ENCODE results near the gene CEP104. TPM values are rescaled to one million over a fixed set of nuclear protein-coding genes. Genes with fewer than 3 reads are reported as not detected.
A peak's percentile ranks its signal among the peaks of the same experiment; 100 is the strongest.

Gene CEP104
- total RNA-seq, 2 donors from 2014 or later, result 41.1 to 52.7 TPM

DNA sequence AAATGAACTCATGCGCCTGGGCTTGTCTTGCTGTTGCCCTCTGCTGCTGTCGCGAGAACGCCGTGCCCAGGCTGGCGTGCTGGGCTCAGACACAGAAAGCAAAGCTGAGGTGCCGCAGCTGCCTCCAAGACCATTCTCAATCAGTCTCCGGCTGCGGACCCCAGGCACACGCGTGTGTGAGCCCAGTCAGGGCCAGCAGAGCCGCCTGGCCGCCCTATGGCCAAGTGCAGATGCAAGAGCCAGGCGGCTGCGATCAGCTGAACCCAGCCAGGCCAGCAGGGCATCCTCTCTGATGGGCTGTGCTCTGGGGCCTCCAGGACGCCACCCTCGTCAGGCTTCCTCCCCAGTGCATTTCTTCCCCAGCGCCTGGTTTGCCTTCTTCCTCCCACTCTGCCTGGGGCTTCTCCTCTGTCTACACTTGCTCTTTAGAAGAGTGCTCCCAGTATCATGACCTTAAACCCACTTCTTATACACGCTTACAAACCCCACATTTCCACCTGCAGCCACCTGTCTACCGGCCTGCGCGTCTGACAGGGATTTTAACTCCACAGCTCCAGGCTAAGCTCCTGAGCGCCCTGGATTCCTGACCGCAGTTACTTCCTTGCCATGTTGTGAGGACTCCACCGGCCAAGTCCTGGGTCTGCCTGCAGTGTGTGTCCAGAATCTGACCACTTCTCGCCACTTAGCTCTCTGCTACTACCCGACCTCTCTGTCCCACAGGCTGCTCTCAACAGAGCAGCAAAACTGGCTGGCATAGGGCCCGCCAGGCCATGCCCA is 39.0 kb downstream of the CEP104 start:
- TF ChIP-seq, protein P1, sequence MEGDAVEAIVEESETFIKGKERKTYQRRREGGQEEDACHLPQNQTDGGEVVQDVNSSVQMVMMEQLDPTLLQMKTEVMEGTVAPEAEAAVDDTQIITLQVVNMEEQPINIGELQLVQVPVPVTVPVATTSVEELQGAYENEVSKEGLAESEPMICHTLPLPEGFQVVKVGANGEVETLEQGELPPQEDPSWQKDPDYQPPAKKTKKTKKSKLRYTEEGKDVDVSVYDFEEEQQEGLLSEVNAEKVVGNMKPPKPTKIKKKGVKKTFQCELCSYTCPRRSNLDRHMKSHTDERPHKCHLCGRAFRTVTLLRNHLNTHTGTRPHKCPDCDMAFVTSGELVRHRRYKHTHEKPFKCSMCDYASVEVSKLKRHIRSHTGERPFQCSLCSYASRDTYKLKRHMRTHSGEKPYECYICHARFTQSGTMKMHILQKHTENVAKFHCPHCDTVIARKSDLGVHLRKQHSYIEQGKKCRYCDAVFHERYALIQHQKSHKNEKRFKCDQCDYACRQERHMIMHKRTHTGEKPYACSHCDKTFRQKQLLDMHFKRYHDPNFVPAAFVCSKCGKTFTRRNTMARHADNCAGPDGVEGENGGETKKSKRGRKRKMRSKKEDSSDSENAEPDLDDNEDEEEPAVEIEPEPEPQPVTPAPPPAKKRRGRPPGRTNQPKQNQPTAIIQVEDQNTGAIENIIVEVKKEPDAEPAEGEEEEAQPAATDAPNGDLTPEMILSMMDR (IDR thresholded peaks at IDR 0.05), result no peak
- DNase-seq, result no peak
- Histone ChIP-seq H3K9me3 (no peaks in the 10 kb centered on the region), H3K9ac (ENCODE audit: low read depth in 2 of 2, low read length in 2 of 2) (peak overlapping the region in 1 of 2 donors; percentile 2), H3K4me1 (no peaks in the 10 kb centered on the region), H3K4me3 (no peak overlapping the region), H3K27ac (no peak overlapping the region), H3K36me3 (no peaks in the 10 kb centered on the region), H3K27me3 (no peaks in the 10 kb centered on the region)
- intact Hi-C loops (cut with DNase I), result no loop called here

GRCh38 chr1:3817138-3817740 is 39.8 kb downstream of the CEP104 start:
- H3K9ac ChIP-seq (ENCODE audit: low read depth in 2 of 2, low read length in 2 of 2), result peak overlapping the region in 1 of 2 donors; percentile 2
- TF ChIP-seq, protein P1 (IDR thresholded peaks at IDR 0.05), result no peak
- H3K27ac ChIP-seq, result no peak overlapping the region
- H3K9me3 ChIP-seq, result no peaks in the 10 kb centered on the region
- H3K27me3 ChIP-seq, result no peaks in the 10 kb centered on the region
- H3K4me3 ChIP-seq, result no peak overlapping the region
- intact Hi-C loops (cut with DNase I), result no loop called here
- H3K4me1 ChIP-seq, result no peaks in the 10 kb centered on the region
- no peak for DNase-seq
- no peaks in the 10 kb centered on the region for H3K36me3 ChIP-seq

GRCh38 chr1:3816331-3817137 is 40.5 kb downstream of the CEP104 start:
- H3K4me1 ChIP-seq, result no peaks in the 10 kb centered on the region
- H3K27me3 ChIP-seq, result no peaks in the 10 kb centered on the region
- TF ChIP-seq, protein P1 (IDR thresholded peaks at IDR 0.05), result no peak
- no peak overlapping the region for H3K9ac ChIP-seq (ENCODE audit: low read depth in 2 of 2, low read length in 2 of 2)
- intact Hi-C loops (cut with DNase I), result no loop called here
- H3K4me3 ChIP-seq, result no peak overlapping the region
- no peaks in the 10 kb centered on the region for H3K36me3 ChIP-seq
- no peak for DNase-seq
- no peak overlapping the region for H3K27ac ChIP-seq
- H3K9me3 ChIP-seq, result no peaks in the 10 kb centered on the region

DNA sequence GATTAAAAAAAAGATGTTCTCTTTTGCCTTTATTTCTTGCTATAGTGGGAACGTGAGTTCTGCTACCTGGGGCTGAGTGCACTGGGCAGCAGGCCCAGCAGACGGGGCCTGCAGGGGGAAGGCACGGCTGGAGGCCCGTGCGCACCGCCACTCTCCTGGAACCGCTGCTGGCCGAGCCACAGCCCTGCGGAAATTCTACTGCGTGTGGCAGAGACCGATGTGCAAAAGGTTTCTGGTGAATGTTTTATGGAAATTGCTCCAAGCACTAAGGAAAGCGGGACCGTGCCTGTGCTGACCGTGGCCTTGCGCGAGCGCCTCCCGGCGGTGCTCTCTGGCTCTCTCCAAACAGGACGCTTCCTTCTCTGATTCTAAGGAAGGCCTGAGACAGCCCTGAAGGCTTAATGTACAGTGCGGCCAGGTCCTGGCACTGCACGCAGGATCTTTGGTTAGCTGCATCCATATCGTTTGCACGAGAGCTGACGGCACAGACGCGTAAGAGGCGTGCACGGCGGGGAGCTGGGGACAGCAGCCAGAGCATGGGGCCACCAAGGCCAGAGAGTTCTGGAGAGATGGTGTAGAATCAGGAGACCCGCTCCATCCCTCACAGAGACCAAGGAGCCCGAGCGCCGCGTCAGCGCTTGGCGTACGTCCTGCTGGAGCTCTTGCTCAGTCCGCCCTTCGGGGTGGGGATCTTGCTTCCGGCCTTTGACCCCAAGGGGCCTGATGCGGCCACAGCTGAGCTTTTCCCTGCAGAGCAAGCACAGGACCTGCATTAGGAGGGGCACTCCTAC is 42.0 kb downstream of the CEP104 start:
- Histone ChIP-seq H3K36me3 (no peaks in the 10 kb centered on the region), H3K27ac (no peak overlapping the region), H3K27me3 (no peaks in the 10 kb centered on the region), H3K4me1 (no peaks in the 10 kb centered on the region), H3K9ac (ENCODE audit: low read depth in 2 of 2, low read length in 2 of 2) (no peak overlapping the region), H3K4me3 (no peak overlapping the region), H3K9me3 (no peaks in the 10 kb centered on the region)
- intact Hi-C loops (cut with DNase I), result no loop called here
- TF ChIP-seq, protein P1 (IDR thresholded peaks at IDR 0.05), result no peak
- no peak for DNase-seq

DNA sequence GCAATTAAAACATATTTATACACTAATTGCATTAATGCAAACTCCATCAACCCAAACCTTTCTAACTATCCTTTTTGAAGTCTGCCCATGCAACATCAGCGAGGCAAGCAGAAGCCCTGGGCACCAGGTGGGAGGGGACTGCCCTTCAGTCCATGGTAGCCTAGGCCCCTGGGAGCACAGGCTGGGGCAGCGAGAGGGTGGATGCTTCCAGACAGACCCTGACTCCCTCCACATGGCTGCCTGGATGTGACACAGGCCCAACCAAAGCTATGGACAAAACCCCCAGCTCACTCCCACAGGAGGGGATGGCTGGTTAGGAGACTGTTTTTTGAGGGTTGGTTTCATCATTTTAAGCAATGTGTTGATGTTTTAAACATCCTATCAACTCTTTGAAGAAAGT is 42.9 kb downstream of the CEP104 start:
- H3K4me3 ChIP-seq, result no peak overlapping the region
- no peaks in the 10 kb centered on the region for H3K27me3 ChIP-seq
- H3K9ac ChIP-seq (ENCODE audit: low read depth in 2 of 2, low read length in 2 of 2), result no peak overlapping the region
- DNase-seq, result no peak
- intact Hi-C loops (cut with DNase I), result no loop called here
- no peaks in the 10 kb centered on the region for H3K4me1 ChIP-seq
- no peaks in the 10 kb centered on the region for H3K36me3 ChIP-seq
- no peaks in the 10 kb centered on the region for H3K9me3 ChIP-seq
- H3K27ac ChIP-seq, result no peak overlapping the region
- TF ChIP-seq, protein P1 (IDR thresholded peaks at IDR 0.05), result no peak

All from colonic mucosa (tissue), 4 donors.